GM18499 (cell line): ENCODE data around the gene TPD52L1.
"Not testable (repeated sequence)": the region's sequence is repeated elsewhere in the genome, so short reads cannot be mapped to it uniquely, and the experiment has no call there.

Source experiments
- ATAC-seq: cut with Tn5 transposase; IDR thresholded peaks from one replicate; pipeline ENCODE4 v1.9.1; 2021; ENCODE audit warnings: moderate number of reproducible peaks; ENCODE audit not compliant: insufficient read depth, unreplicated experiment

The TPD52L1 gene

GRCh38 chr6:125138083-125138482 lies 15.5 kb upstream of the TPD52L1 start:
- ATAC-seq = no peak

DNA sequence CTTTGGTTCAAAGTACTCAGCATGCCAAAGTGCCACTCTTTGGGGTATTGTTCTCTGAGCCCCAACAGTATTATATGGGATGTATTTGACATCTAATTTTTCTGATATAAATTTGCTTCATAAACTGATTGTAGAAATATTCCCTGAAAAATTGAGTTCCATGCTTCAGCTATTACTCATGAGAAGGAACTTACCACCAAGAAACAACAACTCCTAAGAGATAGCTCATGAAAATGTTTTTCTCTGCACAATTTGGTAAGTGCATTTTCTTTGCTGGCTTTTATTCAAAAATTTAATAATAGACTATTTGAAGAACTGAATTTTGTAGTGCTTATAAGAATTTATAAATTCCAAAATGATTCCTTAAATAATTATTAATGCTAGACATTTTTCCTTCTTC lies 12.8 kb upstream of the TPD52L1 start:
- ATAC-seq = no peak

DNA sequence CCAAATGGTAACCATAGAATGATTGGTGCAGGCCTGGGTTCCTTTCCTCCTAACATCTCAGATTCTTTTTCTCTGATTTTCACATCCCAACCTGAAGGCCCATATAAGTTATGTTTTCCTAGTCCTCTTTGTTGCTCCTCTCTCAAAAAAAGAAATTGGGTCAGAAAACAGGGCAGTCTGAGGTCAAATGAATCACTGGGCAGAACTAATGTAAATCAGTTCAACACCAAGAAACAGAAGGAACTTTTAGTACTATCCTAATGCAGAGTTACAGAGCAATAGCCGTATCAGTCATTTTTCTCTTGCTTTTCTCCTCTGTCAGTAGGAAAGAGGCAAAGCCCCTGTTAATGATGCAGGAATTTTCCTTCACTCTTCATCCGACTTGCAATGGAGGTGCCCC lies 11.0 kb upstream of the TPD52L1 start:
- no peak for ATAC-seq

DNA sequence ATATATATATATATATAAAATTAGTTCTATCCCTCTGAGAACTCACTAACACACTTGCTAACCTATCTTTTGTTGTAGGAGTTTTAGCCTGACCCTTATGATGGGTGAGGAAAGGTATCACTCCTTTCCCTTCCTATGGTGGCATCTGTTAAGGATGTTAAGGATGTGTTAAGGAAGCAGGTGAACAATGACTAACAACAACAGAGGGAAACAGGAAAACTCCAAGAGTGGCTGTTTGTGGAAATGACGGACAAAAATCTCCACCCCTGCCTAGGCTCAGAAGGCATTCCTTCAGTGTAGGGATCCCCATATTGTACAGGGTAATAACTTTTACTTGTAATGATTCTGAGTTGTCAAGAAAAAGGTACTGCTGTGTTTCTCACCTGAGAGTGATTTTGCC lies 8.8 kb upstream of the TPD52L1 start:
- ATAC-seq = no peak

DNA sequence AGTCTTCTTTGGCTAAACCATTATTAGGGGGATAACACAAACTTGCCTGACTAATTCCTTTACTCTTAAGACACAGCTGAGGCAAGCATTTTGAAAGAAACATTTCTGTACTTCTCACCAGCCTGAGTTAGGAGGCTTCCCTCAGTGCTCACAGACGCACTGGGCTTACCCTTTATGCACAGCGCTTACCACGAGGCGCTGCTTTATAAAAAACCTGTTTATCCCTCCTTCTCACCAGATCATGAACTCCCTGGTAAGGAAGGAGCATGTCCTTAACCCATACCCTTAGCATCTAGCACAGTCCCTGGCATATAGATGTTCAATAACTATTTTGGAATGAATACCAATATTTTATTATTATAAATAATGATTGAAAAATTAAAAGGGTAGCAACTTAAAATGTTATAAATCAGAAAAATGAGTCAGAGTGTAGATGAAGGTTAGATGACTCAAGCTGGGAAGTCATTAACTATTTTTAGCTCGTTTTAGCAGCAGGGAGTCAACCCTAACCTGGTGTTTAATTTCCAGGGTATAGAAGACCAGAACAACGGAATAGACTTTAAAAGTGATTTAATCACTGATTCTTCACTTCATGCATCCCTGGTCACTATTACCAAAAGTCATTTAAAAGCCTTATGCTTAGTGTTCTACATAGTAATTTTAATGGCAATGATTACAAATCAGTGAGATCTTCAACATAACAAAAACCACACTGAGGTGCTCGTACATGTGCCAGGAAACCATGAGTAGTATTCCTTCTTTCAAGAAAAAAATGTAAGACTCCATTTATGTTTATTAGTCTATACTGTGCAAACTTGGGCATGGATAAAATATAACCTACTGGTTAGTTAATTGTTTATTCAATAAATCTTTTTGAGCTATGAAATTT lies 4.1 kb upstream of the TPD52L1 start:
- ATAC-seq = no peak

DNA sequence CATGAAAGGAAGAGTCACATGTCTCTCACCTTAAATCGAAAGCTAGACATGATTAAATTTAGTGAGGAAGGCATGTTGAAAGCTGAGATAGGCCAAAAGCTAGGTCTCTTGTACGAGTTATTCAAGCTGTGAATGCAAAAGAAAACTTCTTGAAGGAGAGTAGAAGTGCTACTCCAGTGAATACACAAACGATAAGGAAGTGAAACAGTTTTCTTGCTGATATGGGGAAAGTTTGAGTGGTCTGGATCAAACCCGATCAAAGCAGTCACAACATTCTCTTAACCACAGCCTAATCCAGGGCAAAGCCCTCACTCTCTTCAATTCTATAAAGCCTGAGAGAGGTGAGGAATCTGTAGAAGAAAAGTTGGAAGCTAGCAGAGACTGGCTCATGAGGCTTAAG lies 1.9 kb upstream of the TPD52L1 start:
- ATAC-seq = no peak

- ATAC-seq = no peak
Observed at GRCh38 chr6:125154118-125154760, 666 bp downstream of the TPD52L1 start.

- no peak for ATAC-seq
Observed at GRCh38 chr6:125154761-125155135, 1.2 kb downstream of the TPD52L1 start.

DNA sequence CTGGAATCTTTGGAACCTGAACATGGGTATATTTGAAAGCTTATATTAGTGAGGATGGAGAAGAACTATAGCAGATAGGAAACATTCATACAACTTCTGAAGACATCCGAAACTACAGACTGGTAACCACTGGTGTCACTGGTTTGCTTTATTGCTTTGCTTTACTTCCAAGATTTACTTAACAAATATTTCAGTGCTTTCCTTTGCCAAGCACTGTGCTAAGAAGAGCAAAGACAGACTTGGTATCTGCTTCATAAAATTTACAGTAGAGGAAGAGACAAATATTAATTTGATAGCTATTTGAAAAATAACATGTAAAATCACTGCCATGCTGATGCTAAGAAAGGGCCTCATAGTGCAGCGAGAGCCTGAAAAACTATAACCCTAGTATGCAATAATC lies 1.8 kb downstream of the TPD52L1 start:
- ATAC-seq = no peak

GRCh38 chr6:125156496-125156895 lies 2.9 kb downstream of the TPD52L1 start:
- no peak for ATAC-seq

GRCh38 chr6:125157280-125157679 lies 3.7 kb downstream of the TPD52L1 start:
- ATAC-seq = no peak

GRCh38 chr6:125157725-125158124 lies 4.2 kb downstream of the TPD52L1 start:
- no peak for ATAC-seq

DNA sequence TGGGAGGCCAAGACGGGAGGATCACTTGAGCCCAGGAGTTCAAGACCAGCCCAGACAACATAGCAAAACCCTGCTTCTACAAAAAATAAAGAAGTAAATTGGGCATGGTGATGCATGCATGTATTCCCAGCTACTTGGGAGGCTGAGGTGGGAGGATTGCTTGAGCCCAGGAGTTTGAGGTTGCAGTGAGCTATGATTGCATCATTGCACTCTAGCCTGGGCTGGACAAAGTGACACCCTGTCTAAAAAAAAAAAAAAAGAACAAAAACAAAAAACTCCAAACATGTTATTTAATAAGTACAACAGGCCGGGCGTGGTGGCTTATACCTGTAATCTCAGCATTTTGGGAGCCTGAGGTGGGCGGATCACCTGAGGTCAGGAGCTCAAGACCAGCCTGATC lies 9.8 kb downstream of the TPD52L1 start:
- ATAC-seq = not testable (repeated sequence)

GRCh38 chr6:125163811-125164210 lies 10.2 kb downstream of the TPD52L1 start:
- no peak for ATAC-seq

DNA sequence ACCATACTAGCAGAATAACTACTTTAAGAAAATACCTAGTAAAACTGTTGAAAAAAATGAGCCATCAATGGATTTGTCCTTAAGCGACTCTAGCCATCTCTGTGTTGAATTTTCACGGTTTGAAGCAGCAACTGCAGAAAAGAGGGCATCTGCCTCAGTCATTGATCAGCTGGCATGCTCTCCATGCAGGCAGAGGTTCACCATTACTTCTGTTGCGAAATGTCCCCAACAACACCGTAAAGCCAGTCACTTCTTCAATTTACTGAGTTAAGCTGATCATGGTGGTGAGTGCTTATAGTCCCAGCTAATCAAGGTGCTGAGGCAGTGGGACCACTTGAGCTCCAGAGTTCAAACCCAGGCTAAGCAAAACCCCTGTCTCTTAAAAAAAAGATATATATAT lies 11.1 kb downstream of the TPD52L1 start:
- no peak for ATAC-seq

DNA sequence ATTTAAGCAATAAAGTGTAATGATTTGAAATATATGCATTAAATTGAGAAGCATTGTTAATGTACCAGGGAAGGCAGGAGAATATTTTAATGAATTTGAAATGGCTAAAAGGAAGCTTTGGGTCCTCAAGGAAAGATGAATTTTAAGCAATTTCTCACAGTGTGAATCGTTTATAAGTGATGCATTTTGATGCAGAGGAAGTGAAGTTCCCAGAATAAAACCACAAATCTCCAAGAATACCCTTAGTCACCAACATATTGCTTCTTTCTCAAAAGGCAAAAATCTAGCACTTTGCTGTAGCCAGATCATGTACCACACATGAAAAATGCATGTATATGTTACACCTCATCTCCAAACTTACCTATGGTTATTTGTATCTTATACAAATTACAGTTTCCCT lies 11.7 kb downstream of the TPD52L1 start:
- ATAC-seq = no peak

- no peak for ATAC-seq
Observed at GRCh38 chr6:125165776-125166175, 12.2 kb downstream of the TPD52L1 start.

DNA sequence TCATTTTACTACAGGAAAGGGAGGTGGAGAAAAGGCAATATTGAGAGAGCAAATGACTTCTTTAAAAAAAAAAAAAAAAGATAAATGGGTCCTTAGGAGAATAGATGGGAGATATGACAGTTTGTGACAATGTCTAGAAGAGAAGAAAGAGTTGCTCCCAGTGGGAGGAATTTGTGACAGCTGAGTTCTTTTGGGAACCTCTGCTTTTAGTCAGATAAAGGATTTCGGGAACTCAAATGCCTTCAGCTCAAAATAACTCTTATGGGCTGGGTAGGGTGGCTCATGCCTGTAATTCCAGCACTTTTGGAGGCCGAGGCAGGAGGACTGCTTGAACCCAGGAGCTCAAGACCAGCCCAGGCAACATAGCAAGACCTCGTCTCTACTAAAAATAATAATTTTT lies 13.1 kb downstream of the TPD52L1 start:
- no peak for ATAC-seq

- ATAC-seq = no peak
Observed at GRCh38 chr6:125167579-125167978, 14.0 kb downstream of the TPD52L1 start.

- ATAC-seq = no peak
Observed at GRCh38 chr6:125169058-125169457, 15.5 kb downstream of the TPD52L1 start.

DNA sequence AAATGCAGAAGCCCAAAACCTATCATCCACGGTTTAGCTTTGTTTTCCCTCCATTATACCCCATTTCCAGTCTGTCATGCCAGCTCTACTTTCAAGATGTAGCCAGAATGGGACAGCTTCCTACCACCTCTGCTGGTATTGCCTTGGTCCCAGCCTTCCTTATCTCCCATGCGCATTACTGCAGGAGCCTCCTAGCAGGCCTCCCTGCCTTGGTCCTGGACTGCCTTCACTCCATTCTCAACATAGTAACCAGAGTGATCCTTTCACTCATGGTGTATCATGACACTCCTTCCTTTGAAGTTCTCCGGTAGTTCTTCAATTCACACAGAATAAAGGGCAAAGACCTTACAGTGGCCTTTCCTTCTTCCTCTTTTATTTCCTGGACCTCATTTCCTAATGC lies 15.9 kb downstream of the TPD52L1 start:
- no peak for ATAC-seq

GRCh38 chr6:125170376-125170775 lies 16.8 kb downstream of the TPD52L1 start:
- no peak for ATAC-seq
